HFF-Myc (cell line): ENCODE data around the gene MARCKSL1.

Experiments used
- DNase-seq: peaks from one replicate; pipeline ENCODE4 v3.0.0-alpha.2; 2011; ENCODE audit warnings: low read depth; ENCODE audit errors: extremely low read depth
- H3K4me3 ChIP-seq: replicated peaks from 2 replicates; pipeline ENCODE4 v1.5.1; 2011; ENCODE audit warnings: low read depth, mild to moderate bottlenecking, control low read depth, low read length
- CTCF ChIP-seq: IDR thresholded peaks from 2 replicates; pipeline ENCODE4 v1.5.1; 2012; ENCODE audit warnings: mild to moderate bottlenecking, low read depth, low read length, control low read depth; ENCODE audit errors: missing control alignments

Gene MARCKSL1

DNA sequence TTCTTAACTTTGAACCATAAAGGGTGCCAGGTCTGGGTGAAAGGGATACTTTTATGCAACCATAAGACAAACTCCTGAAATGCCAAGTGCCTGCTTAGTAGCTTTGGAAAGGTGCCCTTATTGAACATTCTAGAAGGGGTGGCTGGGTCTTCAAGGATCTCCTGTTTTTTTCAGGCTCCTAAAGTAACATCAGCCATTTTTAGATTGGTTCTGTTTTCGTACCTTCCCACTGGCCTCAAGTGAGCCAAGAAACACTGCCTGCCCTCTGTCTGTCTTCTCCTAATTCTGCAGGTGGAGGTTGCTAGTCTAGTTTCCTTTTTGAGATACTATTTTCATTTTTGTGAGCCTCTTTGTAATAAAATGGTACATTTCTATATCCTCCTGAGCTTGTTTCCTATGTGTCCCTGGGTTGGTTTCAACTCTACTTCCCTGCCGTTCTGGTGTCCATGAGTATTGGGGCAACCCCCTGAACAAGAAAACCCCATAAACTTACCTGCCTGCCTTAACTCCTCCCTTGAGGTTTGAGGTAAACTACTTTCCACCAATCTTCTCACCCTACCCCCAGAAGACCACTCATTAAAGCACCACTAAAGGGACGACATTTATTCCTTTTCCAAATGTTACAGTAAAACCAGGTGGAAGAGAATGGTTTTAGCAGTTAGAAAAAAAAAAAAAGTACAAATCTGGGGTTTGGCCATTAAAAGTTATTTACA, 2.6 kb downstream of the MARCKSL1 start:
- no peak for TF ChIP-seq CTCF
- H3K4me3 ChIP-seq: peak overlapping the region; percentile 81
- DNase-seq: no peak

- TF ChIP-seq CTCF: no peak
- no peak overlapping the region for H3K4me3 ChIP-seq
- no peak for DNase-seq
Observed at GRCh38 chr1:32332290-32333079, 3.5 kb downstream of the MARCKSL1 start.

GRCh38 chr1:32331549-32331948, 4.5 kb downstream of the MARCKSL1 start:
- no peak overlapping the region for H3K4me3 ChIP-seq
- DNase-seq: no peak
- TF ChIP-seq CTCF: no peak

- no peak for DNase-seq
- H3K4me3 ChIP-seq: no peak overlapping the region
- TF ChIP-seq CTCF: no peak
Observed at GRCh38 chr1:32330558-32331151, 5.4 kb downstream of the MARCKSL1 start.

DNA sequence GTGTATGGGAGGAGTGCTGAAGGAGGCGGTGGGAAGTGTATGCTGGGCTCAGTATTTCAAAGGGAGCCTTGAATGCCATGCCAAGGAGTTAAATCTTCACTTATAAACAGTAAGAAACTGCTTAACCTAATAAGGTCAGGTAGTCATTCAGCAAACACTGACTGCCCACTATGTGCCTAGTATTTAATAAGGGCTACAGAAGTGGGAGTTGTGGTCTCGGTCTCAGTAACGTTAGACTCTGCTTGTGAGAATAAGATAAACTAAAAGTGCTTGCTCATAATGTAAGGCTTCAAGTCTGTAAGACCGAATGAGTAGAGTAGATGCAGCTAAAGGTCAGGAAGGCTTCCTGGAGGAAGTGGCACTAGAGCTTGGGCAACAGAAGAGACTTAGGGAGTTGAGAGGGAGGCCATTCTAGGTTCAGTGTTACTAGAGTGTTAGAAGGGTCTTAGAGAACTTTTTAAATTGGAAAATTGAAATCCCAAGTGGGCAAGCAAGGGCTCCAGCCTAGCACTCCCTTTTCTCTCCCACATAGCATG, 6.0 kb downstream of the MARCKSL1 start:
- H3K4me3 ChIP-seq: no peak overlapping the region
- no peak for DNase-seq
- no peak for TF ChIP-seq CTCF

GRCh38 chr1:32327204-32327603, 8.8 kb downstream of the MARCKSL1 start:
- no peak for TF ChIP-seq CTCF
- H3K4me3 ChIP-seq: no peak overlapping the region
- no peak for DNase-seq
